ENCODE measurements around the gene SUCLG2. TPM values are rescaled to one million over a fixed set of nuclear protein-coding genes. Genes with fewer than 3 reads are reported as not detected.

SUCLG2 gene
- polyA plus RNA-seq, 3 donors: 73.4 to 101 (median 79.6) TPM

- DNase-seq (ENCODE audit: low read depth in 3 of 3, low spot score in 2 of 3): no peak
Measured at GRCh38 chr3:67649681-67650080, 4.7 kb downstream of the SUCLG2 start.

DNA sequence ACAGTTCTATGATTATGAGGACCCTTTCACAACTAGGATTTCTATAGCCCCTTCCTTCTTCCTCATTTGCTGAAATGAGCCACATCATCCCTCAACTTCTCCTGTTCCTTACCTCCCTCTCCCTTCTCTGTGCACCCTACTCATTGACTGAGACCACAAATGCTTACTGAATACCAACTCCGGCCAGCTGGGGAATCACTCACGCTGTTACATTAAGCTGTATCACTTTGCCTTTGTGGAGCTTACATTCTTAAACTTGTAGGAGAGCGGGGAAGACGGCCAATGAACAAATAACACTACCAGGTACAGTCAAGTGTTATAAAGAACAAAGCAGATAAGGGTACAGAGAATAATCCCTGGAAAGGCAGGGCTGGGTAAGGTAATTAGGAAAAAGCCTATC is 5.7 kb downstream of the SUCLG2 start:
- no peak for DNase-seq (ENCODE audit: low read depth in 3 of 3, low spot score in 2 of 3)

DNA sequence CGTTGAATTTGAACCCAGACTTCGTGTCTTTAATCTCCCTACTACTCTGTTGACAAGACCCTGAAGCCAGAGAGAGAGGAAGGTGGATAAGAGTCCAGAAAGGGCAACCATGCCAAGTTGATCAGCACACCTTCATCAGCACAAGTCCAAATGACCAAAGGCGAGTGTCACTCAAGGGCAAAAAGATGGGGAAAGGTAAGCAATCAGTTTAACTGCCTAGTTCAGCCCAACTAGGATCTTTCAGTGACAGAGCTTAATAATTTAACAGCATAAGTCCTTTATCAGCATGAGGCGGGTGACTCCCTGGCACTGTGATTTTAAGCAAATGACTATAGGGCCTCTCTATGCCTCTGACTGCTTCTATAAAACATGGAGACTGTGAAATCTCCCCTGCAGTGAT is 6.2 kb downstream of the SUCLG2 start:
- DNase-seq (ENCODE audit: low read depth in 3 of 3, low spot score in 2 of 3): no peak

GRCh38 chr3:67647390-67647878 is 7.0 kb downstream of the SUCLG2 start:
- DNase-seq (ENCODE audit: low read depth in 3 of 3, low spot score in 2 of 3): no peak

GRCh38 chr3:67646586-67647234 is 7.7 kb downstream of the SUCLG2 start:
- DNase-seq (ENCODE audit: low read depth in 3 of 3, low spot score in 2 of 3): no peak

DNA sequence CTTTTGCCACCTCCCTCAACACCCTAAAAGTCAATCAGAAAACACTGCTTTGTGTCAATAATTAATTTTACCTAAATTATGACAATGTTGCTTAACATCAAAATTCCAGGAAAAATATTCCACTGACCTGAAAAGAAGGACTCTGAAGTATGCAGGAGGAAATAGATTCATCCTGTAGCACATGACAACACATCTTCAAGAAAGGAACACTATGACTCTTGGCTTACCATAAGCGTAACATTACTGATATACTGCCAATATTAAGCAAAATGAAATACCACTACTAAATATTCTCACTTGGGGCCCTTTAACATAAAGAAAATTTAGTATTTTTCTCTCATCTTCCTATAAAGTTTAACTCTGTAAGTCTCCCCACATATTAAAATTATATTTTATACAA is 9.6 kb downstream of the SUCLG2 start:
- DNase-seq (ENCODE audit: low read depth in 3 of 3, low spot score in 2 of 3): no peak

DNA sequence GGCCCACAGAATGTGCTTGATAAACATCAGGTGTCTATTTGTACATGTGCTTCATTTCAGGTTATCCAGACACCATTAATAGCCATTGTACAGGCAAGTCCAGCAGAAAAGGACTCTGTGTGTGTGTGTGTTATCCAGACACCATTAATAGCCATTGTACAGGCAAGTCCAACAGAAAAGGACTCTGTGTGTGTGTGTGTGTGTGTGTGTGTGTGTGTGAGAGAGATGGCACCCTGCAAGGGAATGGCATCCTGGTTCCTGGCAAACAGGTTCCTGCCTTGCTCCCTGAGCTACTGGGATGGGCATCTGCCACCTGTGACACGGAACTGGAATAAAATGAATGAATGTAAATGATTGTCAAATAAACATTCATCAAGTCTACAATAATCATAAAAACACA is 11.7 kb downstream of the SUCLG2 start:
- DNase-seq (ENCODE audit: low read depth in 3 of 3, low spot score in 2 of 3): no peak

GRCh38 chr3:67642190-67642589 is 12.2 kb downstream of the SUCLG2 start:
- no peak for DNase-seq (ENCODE audit: low read depth in 3 of 3, low spot score in 2 of 3)

GRCh38 chr3:67641451-67641850 is 13.0 kb downstream of the SUCLG2 start:
- DNase-seq (ENCODE audit: low read depth in 3 of 3, low spot score in 2 of 3): no peak

DNA sequence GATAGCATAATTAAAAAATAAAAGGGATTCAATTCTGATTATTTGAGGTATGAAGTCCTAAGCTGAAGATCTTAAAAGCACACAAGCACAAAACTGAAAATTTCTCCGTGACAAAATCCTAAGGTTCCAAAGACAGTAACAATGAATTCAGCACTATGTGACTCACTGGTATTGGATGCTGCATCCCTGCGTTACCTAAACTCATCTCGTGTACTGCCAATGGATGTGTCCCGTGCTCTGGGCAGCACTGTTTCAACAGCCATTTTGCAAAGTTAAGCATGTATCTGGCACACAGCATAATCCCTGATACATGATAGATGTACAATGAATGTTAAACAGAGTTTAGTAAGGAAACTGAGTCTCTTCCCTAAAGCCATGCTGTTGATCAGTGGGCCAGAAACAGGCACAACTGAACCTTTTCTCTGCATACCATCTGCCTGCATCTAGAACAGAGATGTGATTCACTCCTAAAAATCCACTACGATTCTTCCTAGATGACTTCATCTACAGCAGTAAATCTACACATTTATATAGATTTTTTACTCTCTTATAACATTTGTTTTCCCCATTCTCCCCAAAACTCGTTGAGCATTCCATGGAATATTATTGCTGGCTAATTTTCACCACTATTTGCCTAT is 14.3 kb downstream of the SUCLG2 start:
- DNase-seq (ENCODE audit: low read depth in 3 of 3, low spot score in 2 of 3): no peak

- DNase-seq (ENCODE audit: low read depth in 3 of 3, low spot score in 2 of 3): no peak
Measured at GRCh38 chr3:67637255-67637900, 17.0 kb downstream of the SUCLG2 start.

DNA sequence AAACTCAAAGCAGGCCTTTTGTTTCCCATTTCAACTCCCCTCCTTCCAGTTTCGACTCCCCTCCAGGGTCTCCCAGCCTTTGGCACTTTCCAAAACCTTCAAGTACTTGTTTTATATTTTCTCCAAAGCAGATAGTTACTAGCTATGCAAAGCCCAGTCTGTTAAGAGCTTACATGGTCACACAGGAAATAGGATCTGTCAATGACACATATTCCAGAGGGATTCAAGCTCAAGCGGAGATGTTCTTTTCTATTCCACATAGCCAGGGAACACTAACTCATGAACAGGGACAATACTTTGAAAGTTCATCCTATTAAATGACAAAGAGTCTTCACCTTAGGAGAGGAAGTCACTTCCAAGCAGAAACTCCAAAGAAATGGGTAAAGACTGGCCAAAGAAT is 18.6 kb downstream of the SUCLG2 start:
- DNase-seq (ENCODE audit: low read depth in 3 of 3, low spot score in 2 of 3): no peak

DNA sequence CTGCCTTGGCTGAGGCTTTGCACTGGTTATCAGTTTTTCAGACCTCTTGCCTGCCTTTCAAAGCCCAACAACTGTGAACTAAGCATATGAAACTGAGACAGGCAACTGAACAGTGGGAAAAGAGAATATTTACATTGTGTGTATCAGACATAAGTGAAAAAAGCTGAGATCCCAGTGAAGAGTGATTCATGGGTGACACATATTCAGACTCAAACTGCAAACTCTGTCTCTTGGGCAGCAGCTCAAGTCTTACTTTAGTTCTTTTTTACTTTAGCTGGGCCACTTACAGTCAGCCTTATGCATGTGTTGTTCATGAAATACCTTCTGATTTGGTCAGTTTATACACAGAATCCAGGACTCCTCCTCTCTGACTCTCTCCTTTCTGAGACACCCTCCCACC is 19.2 kb downstream of the SUCLG2 start:
- no peak for DNase-seq (ENCODE audit: low read depth in 3 of 3, low spot score in 2 of 3)

DNA sequence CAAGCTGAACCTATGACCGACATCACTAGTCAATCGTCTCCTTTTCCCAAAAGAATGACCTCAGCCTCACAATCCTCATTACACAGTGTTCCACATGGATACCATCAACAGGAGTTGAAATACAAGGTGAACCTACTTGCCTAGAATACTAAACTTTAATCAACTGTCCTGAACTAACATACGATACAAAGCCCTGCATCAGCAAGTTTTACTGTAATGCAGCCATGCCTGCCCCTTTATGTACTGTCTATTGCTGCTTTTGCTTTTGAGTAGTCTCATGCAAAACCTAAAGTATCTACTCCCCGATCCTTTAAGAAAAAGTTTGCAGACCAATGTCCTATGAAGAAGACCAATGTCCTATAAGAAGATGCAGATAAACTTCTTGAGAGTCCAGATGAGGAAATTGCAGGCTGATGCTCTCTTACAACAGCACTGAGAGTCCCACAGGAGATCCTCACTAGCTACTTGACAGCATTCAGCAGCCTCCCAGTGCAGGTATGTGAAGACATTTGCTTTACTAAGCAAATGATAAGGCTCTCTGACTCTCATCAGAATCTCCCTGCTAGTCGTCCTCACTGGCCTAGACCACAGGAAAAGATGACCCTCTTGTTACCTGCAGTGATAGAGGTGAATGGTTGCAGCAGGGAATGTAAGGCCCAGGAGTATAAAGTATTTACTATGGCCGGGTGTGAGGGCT is 23.6 kb downstream of the SUCLG2 start:
- no peak for DNase-seq (ENCODE audit: low read depth in 3 of 3, low spot score in 2 of 3)

DNA sequence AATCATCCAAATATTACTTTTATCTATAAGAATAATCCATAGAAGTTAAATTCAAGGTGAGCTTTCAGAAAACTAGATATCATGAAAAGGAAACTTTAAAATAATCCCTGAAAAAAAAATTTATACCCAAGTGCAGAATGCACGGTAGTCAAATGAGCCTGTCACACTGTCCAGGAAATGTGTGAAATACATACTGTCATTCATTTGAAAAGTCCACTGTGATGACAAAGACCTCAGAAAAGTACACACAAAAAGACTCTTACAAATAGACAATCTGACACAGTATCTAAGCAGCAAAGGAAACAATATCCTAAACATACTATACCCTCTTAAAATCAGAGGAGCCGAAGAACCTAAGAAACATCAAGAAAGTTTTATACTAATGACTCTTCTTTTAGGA is 29.7 kb downstream of the SUCLG2 start:
- DNase-seq (ENCODE audit: low read depth in 3 of 3, low spot score in 2 of 3): no peak

DNA sequence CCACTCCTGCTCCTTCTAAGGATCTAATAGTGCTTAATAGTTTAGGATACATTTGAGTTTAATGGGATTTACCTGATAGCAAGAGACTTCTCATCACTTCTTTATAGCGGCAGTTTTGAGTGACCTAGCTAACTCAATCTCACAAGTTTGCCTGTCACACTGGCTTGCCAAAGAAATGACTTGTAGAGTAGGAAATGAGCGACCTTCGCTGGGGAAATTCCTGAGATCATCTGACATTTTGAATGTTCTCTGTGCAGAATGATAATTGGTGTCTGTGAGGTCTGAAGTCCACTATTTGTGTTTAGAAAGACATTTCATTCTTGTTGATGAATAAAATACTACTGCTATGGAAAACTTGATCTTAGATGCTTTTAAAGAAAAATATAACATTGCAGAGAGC is 30.3 kb downstream of the SUCLG2 start:
- no peak for DNase-seq (ENCODE audit: low read depth in 3 of 3, low spot score in 2 of 3)

GRCh38 chr3:67622652-67623051 is 31.8 kb downstream of the SUCLG2 start:
- no peak for DNase-seq (ENCODE audit: low read depth in 3 of 3, low spot score in 2 of 3)

DNA sequence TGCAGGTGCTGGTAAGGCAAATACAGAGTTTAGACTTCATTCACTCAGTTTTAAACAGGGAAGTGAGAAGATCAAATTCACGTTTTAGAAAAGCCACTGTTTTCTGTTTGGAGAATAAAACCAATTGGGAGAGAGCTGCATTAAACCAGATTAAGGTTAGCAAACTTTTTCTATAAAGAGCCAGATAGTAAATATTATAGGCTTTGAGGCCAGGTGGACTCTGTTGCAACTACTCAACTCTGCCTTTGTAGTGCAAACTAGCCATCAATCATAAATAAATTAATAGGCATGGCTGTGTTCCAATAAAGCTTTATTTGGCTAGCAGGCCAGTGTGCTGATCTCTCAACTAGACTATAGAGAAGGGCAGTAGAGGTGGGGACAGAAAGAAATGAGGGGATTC is 33.5 kb downstream of the SUCLG2 start:
- DNase-seq (ENCODE audit: low read depth in 3 of 3, low spot score in 2 of 3): no peak

DNA sequence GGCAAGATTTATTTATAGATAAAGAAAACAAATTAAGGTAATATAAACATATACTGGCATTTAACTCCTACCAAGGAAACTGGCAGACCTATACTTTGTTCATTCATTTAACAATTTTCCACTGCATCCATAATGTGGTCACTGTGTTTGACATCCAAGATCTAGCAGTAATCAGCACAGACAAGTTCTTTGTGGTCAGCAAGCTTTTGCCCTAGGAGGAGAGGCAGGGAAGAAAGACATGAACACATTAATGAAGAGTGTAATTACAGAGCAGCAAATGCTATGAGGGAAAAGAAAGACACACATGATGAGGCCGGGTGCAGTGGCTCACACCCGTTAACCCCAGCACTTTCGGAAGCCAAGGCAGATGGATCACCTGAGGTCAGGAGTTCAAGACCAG is 34.4 kb downstream of the SUCLG2 start:
- DNase-seq (ENCODE audit: low read depth in 3 of 3, low spot score in 2 of 3): no peak

DNA sequence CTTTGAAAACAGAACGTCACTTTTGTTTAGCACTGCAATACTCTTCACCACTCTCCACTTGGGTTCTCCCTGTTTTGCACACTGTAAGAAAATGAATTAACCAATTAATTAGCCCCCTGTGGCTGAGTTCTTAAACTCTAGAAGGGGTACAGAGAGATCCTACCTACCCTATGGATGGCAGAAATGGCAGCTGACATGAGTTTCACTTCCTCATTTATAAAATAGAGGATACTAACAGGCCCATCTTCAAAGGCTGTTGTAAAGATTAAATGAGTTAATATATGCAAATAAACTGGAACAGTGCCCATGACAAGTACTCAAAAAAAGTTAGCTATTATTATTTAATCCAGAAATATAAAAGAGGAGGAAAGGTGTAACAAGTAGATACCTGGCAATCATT is 36.9 kb downstream of the SUCLG2 start:
- no peak for DNase-seq (ENCODE audit: low read depth in 3 of 3, low spot score in 2 of 3)

DNA sequence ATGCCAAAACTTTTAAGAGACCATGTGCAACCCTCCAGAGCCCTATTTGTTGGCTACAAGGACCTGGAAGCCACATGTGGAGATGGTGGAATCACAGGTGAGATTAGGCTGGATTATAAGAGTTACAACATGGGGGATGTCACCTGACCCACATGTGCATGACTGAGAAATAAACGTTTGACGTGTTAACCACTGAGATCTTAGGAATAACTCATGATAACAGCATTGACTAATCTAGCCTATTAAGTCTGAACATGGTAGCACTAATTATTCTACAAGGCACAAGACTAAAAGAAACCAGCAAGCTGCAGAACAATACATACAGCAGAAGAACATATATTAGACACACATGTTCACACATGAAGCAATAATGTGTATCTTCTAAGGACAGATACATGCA is 38.4 kb downstream of the SUCLG2 start:
- DNase-seq (ENCODE audit: low read depth in 3 of 3, low spot score in 2 of 3): no peak

GRCh38 chr3:67614195-67614594 is 40.2 kb downstream of the SUCLG2 start:
- DNase-seq (ENCODE audit: low read depth in 3 of 3, low spot score in 2 of 3): no peak

Data from right renal cortex interstitium (tissue), 3 donors.